NOMO-1 (cell line): Measurements from ENCODE around the gene CCND2.

ENCODE experiments used
- DNase-seq, 2 experiments: peaks; one replicate each; lab custom pipeline; 2025; ENCODE audit not compliant: unreplicated experiment in 2 of 2; lab: John Stamatoyannopoulos, UW

Gene CCND2

DNA sequence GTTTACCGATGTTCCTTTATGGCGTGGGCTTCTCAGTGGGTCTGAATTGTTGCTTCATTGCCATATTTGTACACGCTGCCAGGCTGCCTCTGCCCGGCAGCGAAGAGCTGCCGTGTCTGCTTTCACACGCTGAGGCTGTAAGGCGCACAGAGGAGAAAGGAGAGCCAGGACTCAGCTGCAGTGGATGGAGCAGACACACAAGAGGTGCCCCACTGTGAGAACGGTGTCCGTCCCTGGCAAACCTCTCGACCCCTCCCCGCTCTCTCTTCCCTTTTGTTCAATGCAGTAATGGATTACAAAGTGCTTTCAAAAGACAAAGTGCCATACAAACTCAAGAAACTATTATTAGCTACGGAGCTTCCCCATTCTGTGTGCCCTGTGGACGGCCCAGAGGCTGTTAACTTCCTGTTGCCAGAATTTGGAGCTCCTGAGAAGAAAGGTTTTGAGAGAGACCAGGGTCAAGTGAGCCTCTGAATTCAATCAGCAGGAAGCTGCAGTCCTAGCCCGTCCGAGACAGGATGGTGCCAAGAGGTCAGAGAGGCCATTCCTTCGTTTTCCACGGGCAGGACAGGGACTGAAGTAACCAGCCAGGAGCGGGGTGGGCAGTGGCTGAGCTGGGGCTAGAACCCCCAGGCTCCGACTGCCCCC, 15.8 kb downstream of the CCND2 start:
- DNase-seq, result peak; percentile 76 to 87

DNA sequence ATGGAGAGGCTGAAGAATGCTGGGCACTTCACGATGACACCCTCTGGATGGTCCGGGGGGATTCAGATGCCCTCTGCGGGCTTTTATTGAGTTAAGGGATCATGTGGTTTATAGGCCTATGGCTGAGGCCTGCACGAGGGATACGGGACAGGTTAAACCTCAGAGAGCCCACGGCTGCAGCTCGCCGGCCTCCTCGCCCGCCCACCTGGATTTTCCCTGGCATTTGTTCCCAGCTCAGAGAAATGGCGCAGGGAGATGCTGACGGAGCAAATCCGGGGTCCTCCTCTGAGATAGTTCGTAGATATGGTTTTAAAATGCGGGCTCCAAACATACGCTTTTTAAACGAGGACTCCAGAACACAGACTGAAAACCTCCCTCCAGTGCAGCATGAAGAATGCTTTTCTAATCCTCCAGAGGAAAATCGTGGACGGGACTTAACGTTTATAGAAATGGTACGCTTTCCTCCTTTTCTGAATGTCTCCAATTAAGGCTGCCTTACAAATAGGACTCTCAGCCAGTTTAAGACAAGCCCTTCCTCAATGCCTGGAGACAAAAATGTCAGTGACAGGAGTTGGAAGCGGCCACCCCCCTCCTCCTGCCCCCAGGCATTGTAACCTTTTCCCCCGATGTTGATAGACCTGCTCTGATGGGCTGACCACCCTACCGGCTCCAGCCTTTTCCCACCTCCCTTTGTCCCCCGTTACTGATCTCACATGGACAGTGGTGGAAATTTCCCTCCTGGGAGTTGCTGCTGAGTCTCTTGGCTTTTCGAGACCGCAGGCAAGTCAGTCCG, 16.6 kb downstream of the CCND2 start:
- DNase-seq, result no peak

DNA sequence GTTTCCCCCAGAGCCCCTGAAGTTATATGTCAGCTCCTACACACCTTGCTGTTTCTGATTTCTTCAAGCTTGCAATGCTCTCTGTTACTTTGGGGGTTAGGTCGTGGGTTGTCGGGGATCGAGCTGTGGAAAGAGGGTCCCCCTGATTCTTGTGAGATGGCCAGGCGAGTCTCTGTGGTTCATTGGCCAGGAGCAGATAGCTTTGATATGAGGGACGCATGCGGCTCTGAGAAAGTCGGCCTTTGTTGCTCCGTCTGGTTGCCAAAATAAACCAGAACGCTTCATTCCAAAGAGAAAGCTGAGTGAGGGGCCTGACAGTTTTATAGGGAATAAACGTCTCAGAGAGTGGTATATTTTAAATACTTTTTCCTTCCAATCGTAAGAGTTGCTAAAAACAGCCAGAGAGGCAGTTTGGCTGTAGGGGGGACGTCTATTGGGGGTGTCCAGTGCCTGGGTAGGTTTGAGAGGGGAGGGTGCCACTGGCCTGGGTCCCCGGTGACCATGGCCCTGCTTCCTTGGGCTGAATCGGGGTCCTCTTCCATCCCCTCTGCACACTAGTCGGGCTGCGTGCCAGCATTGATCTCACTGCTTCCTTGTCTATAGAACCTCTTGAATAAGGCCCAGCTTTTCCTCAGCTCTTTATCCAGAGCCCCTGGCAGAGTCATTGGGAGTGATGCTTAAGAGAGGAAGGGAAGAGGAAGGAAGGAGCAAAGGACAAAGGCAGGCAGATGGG, 18.9 kb downstream of the CCND2 start:
- no peak for DNase-seq

DNA sequence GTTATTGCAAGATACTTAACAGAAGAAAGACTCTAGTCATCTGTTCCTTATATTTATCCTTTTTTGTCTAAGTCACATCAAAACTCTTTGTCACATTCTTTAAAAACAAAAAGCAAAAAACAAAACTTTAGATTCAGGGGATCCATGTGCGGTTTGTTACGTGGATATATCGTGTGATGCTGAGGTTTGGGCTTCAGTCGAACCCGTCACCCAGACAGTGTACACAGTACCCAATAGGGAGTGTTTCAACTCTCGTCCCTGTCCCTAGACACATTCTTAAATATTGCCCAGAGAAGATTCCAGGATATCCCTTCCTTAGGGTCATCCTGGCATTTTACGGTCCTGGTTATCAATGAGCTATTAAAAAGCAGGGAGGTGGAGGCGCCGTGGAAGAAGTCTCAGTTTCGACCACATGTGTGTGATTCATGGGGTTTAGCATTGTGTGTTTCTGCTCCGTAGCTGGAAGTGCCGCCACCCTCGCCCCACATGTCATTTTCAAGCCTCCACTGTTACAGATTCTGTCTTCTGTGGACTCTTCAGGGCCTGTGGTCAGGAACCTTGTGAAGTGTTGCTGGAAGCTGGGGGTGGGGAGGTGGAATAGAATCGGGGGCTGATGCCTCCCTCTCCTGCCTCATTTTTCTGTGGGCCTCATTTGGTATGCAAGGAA, 19.9 kb downstream of the CCND2 start:
- no peak for DNase-seq

DNA sequence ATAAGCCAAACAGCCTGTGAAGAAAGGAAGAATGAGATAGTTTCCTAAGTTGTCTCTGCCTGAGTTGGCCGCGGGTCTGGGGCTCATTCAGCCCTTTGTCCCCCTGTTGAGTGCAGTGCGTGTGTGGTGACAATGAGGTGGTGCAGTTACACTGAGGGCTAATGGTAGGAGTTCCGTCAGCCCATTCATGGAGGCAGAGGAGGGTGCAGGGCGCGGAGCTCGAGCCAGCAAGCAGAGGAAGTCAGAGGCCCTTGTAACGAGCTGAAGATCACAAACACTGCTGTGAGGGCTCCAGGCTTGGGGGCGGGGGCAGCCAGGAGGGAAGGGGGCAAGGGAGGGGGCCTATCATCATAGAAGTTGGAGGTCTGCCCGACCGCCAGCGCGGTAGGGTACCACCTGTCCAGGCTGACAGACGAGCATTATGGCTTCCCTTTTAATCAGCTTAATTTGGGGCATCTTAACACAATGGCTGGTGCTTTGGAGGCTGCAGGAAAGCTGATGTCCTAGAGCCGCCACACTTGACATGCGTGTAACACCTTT, 20.5 kb downstream of the CCND2 start:
- DNase-seq, result no peak

DNA sequence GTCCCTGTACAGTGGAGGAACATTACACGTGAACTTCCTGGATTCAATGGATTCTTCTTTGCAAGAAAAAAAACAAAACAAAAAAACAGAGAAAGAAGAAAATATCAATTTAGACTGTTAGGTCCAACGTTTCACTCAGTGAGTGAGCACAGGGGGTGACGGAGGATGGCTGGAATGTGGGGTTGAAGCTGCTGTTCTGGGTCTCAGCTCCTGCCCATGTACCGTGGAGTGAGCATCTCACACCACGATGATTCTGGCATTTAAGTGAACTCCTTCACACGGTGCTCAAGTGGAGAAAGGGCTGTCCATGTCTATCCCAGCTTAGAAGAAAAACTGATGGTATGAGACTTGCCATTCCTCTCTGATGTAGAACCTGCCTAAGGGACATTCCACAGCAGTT, 23.2 kb downstream of the CCND2 start:
- no peak for DNase-seq

DNA sequence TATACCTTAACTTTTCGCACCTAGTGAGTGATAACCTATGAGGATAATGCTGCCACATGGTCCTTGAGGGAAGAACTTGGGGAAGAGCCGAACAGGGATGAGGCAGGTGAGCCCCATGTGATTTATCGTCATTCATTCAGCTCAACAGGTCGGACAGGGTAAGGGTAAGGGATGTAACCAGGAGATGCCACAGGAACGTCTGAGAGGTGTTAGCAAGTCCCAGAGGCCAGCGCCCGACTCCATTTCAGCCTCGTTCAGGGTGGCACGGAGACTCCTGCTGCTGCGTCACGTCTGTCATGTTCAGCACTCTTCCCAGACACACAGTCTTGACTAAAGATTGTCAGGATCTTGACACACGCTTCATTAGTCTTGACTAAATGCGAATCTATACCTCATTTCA, 24.1 kb downstream of the CCND2 start:
- no peak for DNase-seq

DNA sequence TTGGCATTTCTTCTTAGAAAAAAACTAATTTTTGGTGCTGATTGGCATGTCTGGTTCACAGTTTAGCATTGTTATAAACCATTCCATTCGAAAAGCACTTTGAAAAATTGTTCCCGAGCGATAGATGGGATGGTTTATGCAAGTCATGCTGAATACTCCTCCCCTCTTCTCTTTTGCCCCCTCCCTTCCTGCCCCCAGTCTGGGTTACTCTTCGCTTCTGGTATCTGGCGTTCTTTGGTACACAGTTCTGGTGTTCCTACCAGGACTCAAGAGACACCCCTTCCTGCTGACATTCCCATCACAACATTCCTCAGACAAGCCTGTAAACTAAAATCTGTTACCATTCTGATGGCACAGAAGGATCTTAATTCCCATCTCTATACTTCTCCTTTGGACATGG, 27.3 kb downstream of the CCND2 start:
- DNase-seq, result no peak

DNA sequence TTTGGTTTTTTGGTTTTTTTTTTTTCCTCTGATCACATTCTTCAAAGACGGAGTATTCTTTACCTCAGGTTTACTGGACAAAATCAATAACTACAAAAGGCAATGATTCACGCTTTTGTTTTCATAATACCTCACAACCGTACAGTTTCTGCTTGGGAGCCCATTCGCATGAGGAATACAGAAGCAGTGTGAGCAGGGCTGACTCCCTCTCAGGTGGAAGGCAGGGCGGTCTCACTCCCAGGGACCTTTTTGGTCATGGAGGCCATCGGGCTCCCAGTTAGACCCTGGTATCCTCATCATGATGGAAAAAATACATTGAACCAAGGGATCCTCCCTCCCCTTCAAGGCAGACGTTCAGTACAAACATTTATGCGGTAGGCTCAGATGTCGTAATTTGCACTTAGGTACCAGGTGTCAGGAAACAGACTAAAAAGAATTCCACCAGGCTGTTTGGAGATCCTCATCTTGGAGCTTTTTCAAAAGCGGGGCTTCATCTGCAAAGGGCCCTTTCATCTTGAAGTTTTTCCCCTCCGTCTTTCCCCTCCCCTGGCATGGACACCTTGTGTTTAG, 28.5 kb downstream of the CCND2 start:
- no peak for DNase-seq

DNA sequence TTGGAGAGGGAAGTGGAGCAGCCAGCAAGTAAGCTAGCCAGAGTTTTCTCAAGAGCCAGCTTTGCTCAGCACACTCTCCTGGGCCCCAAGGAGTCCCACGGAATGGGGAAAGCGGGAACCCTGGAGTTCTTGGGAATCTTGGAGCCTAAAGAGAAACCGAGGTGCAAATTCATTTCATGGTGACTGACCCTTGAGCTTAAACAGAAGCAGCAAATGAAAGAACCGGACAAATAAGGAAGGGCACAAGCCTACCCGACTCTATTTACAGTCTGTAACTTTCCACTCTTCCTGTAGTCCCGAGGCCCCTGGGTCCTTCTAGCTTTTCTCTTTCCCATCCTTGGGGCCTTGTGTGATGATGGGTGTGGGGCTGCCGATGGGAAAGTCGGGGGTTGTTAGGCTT, 29.3 kb downstream of the CCND2 start:
- no peak for DNase-seq

DNA sequence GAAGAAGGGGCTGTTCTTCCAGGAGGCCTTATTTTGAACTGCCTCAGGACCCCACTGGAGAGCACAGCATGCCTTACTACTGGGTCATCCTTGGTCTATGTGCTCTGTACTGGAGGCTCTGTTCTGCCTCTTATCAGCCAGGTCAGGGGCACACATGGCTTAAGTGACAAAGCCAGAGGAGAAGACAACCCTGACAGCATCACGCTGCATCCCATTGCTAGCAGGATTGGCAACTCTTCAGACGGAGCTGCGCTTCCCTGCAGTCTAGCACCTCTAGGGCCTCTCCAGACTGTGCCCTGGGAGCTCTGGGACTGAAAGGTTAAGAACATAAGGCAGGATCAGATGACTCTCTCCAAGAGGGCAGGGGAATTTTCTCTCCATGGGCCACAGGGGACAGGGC, 30.2 kb downstream of the CCND2 start:
- DNase-seq, result no peak

DNA sequence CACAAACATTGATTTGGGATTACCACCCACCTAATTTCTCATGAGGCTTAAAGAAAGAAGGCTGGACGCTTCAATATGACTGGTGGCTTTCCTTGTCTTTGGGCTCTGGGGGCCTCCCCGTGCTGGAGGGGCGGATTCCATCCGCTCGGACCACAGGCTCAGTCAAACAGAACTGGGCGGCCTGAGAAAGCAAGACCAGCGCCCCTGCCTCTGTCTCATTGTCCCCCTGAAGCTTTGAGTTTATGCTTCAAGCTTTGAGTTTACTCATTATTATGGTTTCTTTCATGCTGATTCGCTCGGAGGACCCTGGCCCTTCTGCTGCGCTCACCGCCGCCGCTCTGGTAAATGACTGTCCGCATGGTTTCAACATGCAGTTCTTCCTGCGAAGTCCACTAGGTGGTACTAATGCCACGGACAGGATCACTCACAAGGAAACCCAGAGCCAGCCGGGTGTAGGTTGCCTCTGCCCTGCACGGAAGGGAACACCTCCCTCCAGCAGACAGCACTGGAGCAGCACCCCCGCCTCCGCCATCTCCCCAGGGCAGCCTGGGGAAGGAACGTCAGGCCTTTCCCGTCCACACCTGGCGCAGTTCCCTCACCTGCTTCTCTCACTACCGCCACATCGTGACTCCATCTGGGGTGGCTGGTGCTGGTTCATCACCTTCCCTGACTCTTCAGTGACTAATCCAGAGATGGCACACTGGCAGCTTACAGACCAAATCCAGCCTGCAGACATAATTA, 34.2 kb downstream of the CCND2 start:
- DNase-seq, result peak; percentile 15 to 56

DNA sequence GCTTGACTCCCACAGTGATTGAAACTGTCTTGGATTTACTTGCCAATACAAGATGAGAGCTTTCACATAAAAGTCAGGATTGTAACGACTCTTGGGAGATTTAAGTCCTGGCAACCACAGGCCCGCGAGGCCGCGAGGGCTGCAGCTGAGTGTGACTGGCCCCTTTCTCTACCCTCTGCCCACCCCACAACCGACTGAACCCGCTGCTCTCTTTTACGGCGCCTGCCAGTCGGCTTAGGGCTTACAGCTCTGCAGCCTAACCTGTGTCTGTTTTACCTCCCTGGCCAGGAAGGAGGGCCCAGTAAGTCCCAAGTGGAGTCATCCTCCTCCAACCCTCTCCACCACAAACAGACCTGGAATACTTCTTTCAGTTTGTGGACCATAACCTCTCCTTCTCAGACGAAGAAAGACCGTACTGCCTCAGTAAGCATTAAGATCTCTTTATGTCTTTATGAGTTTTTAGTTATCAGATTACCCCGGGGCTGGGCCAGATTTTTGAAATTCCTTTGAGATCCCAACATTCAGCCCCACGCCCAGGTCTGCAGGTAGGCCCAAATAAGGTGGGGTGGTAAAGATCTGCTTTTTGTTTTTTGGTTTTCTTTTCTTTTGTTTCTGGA, 34.9 kb downstream of the CCND2 start:
- DNase-seq, result no peak

DNA sequence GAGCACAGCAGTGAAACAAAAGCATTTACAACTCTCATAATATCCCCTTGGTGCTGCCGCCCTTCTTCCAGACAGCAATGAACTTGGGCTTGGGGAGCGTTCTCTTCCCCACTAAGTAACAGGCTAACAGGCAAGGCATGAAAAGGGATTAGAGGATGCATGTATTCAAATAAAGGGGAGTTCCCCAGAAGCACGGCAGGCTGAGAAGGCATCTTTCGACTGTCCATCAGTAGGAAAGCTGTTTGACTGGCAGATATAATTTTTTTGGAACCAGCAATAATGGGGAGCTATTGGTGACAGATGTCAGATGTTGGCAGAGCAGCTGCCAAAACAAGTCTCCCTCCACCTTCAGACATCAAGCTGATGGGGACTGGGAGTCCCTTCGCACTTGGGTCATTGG, 38.2 kb downstream of the CCND2 start:
- no peak for DNase-seq

DNA sequence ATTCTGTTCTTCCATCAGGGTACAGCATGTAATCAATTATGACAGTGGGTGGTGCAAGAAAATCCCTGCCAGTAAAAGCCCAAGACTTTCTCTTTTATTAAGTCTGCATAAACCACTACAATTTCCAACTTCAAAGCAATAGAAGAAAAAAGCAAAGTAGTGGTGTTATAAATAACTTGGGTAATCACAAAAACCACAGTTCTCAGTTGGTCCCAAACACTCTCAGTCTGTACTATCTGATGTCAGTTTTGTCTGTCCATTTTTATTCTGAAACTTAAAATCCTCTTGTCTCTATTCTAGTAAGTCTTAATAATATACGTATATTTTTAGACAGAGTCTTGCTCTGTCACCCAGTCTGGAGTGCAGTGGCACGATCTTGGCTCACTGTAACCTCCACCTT, 38.7 kb downstream of the CCND2 start:
- DNase-seq, result no peak

DNA sequence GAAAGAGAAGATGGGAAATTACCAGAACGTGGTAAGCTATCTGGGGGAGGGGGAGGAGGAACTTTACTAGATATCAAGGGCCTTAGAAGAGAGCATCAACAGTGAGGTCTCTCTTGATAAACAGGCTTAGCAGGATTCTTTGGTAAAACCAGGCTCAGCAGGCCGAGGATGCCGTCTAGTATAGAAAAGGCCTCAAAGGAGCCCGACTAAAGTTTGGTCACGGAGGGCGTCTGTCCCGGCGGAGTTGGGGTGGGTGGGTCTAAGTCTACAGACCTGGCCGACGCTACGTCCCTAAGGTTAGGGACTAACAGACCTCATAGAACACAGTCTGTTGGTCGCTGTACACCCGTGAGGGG, 46.9 kb downstream of the CCND2 start:
- DNase-seq, result no peak

DNA sequence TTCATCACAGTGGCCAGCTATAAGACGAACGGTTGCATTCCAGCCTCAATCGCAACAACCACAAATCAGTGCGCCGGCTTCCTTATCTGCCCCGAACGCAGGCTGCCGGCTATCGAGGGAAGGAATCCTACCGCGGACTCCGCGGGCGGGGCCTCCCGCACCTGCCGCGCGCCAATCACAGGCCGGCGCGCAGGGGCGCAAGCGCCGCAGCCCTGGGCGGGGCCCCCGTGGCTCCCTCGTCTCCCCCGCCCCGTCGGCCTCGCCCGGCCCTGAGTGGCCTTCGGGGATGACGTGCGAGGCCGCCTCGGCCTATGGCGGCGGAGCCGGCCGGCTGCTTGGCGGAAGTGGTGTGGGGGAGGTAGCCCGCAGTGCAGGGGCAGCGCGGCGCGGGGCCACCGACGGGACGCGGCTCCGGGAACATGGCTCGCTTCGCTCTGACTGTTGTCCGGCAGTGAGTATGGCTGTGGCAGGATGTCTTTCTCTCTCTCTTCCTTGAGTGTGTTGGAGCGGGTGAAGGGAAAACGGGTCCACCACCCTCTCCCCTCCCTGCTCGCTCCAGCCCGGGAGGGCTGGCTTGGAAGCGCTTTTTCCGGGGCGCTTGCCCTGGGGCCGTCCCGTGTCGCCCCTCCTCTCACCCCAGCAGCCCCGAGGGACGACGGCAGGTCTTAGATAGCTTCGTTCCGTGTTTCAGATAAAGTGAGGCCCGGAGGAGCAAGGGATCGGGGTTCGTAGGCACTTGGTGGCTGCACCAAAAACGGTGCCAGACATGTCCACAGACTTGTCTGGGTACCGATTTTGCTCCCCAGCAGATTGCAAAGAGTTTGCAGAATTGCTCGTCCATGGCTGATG, 47.5 kb downstream of the CCND2 start, which contains the start of gene TIGAR:
Gene TIGAR (plus strand): TSS at position 361 of the 849 bp plus-strand sequence. CDS start 59 bp downstream, at position 420.
- peak; percentile 95 to 98 for DNase-seq

DNA sequence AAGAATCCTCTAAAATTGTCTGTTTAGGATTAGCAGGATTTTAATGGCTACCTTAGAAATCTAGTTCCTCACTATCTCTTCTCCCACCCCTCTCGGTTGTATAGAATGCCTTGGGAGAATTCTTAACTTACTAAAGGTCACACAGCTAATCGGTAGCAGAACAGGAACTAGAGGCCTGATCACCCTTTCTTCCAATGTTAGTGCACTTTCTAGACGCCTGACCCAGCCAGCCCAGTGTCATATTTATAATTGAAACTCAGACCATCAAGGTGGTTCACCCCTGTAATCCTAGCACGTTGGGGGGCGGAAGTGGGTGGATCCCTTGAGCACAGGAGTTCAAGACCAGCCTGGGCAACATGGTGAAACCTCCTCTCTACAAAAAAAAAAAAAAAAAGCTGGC, 49.2 kb downstream of the CCND2 start:
- no peak for DNase-seq
